GM19438 (cell line): Measurements from ENCODE around the gene KIAA1755.

Experiments used
- ATAC-seq: cut with Tn5 transposase; IDR thresholded peaks from one replicate; pipeline ENCODE4 v1.9.1; 2021; ENCODE audit warnings: low read depth; ENCODE audit not compliant: unreplicated experiment

KIAA1755 gene

DNA sequence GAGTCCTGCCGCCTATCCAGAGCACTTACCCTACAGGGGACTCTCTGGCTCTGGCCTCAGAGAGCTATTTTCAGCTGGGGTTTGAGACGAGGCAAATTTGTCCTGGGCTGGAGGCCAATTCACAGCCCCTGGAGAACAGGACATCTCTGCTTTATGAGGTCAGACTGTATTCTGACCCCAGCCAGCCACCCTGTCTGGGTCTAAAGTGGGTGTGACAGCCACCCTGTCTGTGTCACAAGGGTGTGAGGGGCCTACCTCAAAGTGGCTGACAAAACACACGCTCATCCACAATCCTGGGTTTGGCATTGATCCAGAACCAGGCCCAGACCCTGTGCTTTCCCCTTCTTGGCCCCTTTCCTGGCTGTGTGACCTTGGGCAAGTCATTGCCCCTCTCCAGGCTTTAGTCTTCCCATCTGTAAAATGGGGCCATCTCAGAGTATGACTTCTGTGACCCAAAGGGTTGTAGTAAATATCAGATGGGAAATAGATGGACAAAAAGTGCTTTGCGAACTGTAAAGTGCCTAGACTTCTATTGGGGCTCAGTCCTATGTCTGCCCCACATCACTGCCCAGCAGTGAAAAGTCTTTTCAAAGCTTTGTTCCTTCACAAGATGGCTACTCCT is 51.4 kb downstream of the KIAA1755 start:
- ATAC-seq: no peak

- no peak for ATAC-seq
These were observed 52.0 kb downstream of the KIAA1755 start for GRCh38 chr20:38208523-38208922.

- no peak for ATAC-seq
These were observed 52.4 kb downstream of the KIAA1755 start for GRCh38 chr20:38208088-38208487.

GRCh38 chr20:38207621-38208020 is 52.9 kb downstream of the KIAA1755 start:
- no peak for ATAC-seq

DNA sequence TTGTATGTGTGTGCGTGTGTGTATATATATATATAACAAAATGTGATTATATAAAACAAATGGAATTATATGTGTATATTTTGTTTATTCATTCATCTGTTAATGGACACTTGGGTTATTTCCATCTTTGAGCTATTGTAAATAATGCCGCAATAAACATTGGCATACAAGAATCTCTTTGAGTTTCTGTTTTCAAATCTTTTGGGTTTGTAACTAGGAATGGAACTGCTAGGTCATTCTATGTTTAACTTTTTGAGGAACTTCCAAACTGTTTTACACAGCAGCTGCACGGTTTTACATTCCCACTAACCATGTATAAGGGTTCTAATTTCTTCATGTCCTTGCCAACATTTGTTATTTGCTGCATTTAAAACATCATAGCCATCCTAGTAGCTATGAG is 55.5 kb downstream of the KIAA1755 start:
- no peak for ATAC-seq

DNA sequence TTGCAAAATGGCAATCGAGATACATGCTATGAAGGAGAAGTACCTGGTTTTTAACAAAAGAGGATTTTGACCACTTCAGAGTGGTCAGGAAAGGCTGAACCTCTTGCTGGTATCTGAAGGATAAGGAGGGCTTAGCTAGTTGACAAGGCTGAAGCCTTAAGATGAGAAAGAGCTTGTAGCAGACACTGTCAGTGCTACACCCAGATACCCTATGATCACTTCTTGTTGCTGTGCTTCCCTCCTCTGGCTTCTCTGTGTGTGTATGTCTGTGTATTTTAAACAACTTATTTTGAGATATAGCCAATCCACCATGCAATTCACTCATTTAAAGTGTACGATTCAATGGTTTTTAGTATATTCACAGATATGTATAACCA is 56.6 kb downstream of the KIAA1755 start:
- ATAC-seq: no peak

DNA sequence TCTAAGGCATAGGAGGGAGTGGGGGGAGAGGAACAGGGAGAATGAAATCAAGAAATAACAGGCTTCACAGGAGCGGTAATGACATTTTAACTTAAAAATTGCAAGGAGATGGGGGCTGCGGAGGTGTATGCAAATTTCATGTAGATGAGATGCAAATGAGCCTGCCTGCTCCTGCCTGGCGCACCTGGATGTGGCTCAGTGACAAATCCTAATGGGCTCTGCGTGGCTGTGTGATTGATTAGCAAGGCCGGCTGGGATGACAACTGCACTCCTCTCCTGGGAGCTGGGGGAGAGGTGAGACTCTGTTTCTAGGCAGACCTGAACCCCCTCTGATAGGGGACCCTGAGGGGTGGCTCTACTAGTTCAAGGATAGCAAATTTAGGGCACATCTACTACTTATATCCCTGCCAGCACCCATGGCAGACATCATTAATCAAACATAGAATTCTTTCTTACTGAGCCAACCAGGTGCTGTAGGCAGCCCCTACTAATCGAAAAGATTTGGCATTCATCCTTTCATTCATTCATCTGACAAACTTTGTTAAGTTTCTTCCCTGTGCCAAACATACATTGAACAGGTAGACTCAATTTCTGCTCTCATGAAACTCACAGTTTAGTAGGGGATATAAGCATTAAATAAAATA is 57.1 kb downstream of the KIAA1755 start:
- ATAC-seq: no peak

GRCh38 chr20:38202982-38203293 is 57.6 kb downstream of the KIAA1755 start:
- no peak for ATAC-seq

DNA sequence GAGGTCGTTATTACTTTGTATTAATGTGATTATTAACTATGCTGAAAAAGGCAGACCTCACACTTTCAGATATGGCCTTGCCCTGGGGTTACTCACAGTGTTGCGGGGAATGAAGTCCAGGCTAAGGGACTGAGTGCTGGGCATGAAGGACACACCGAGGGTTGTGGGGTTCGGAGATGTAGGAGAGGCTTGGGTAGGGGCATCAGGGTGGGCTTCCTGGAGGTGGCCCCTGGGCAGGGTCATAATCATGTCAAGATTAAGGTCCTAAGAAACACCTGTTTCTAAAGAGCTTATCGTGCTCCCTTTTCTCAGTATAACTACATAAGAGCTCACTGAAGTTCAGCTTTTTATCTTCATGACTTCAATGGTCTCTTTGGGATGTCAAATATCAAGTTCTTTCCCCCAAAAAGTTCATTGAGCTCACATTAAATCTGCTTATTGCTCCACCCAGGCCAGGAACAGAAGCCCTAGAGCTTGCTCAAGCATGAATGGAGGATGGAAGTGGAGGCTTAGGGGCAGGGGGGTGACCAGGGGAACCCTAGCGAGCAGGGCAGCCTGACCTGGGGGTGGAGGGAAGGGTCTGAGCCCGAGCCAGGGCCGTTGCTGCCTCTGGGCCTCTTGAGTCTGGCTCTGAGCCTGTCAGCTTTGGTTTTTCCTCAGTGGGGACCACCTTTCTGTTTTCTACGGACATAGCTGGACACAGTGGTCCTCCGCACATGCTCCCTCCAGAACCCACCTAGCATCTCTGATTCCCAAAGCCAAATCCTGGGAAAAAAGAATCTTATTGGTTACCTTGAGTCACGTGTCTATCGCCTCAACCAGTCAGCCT is 58.2 kb downstream of the KIAA1755 start:
- no peak for ATAC-seq

- ATAC-seq: no peak
These were observed 59.2 kb downstream of the KIAA1755 start for GRCh38 chr20:38201356-38201755.

DNA sequence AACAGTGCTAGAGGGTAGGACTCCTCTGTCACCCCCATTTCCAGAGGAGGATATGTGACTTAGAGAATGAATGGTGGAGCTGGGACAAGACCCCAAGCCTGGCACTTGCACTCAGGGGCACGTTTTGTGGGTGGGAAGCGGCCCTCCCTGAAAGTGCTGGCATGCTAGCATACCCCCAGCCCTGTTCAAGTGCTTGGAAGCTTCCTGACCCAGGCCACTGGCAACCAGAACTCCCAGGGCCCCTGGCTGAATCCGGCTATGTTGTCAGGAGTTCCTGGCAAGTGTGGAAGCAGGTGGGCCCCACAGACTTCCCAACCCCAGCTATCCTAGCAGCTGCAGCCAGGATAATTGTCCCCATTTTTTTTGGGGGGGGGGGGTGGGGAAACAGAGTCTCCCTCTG is 59.9 kb downstream of the KIAA1755 start:
- no peak for ATAC-seq

DNA sequence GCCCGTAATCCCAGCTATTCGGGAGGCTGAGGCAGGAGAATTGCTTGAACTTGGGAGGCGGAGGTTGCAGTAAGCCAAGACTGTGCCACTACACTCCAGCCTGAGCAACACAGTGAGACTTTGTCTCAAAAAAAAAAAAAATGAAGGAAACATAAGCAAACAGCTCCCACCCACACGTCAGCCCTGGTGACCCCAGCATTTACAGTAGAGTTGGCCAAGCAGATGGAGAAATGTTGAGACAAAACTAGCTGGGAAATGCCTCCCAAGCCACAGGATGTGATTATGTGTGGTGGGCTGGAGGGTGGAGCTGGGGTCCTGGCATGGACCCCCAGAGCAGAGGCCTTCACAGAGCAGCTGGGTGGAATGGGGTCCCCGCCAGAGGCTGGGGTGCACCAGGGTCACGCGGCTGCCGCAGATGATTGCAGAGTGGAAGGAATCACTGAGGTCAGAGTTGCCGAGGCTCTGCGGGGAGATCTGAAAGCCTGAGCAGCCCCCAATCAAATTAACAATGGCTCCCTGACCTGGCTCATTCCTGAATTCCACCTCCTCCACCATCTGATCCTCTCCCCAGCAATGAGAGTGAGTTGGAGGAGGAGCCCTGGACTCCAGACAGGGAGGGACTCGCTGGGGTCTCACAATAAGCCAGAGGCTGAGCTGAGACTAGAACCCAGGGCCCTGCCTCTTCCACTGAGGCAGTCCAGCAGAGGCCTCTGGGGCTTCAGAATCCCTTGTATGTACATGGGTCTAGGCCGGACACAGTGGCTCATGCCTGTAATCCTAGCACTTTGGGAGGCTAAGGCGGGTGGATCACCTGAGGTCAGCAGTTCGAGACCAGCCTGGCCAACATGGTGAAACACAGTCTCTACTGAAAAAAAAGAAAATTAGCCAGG is 60.8 kb downstream of the KIAA1755 start:
- ATAC-seq: no peak

GRCh38 chr20:38198238-38198861 is 62.2 kb downstream of the KIAA1755 start:
- no peak for ATAC-seq

- ATAC-seq: no peak
These were observed 62.9 kb downstream of the KIAA1755 start for GRCh38 chr20:38197619-38198018.

- ATAC-seq: no peak
These were observed 63.3 kb downstream of the KIAA1755 start for GRCh38 chr20:38197217-38197616.

- ATAC-seq: no peak
These were observed 63.9 kb downstream of the KIAA1755 start for GRCh38 chr20:38196592-38196991.

DNA sequence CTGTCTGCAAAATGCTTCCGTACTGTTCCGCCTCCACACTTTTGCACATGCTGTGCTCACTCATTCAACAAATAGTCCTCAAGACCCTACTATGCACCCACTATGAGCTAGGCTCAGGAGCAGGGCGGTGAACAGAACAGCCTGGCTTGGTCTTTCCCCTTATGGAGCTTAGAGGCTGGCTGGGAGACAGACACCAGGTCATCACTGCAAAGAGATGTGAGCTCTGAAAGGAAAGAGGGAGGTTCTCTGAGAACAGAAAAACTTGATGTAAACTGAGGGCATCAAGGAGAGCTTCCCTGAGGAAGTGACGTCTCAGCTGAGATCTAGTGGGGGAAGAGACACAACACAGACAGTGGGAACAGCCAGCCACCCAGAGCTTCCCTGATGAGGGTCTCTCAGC is 64.5 kb downstream of the KIAA1755 start:
- ATAC-seq: no peak

DNA sequence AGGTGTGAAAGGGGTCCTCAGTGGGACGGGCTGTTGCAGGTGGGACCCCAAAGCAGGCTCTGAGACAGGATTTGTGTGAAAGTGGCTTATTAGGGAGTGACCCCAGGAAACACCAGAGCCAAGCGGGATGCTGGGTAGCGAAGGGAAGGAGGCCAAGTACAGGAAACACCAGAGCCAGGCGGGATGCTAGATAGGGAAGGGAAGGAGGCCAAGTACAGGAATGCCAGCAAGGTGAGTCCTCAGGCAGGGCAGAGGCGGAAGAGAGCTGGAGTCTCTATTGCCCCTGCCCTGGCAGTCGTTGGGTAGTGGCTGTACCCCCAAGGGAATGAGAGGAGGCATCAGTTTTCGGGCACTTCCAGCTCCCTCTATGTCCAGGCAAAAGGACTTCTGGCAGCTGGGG is 65.0 kb downstream of the KIAA1755 start:
- no peak for ATAC-seq

- no peak for ATAC-seq
These were observed 65.5 kb downstream of the KIAA1755 start for GRCh38 chr20:38194971-38195504.

GRCh38 chr20:38193586-38194105 is 66.9 kb downstream of the KIAA1755 start:
- no peak for ATAC-seq
